H9 (cell line): ENCODE data around the gene CHAF1B. TPM values are rescaled to one million over a fixed set of nuclear protein-coding genes. Genes with fewer than 3 reads are reported as not detected.

Source experiments
- DNase-seq: peaks from one replicate; pipeline ENCODE4 v3.0.0-alpha.2; 2017
- H2AFZ ChIP-seq: one replicate; pipeline ENCODE4 v1.6.1; 2013; ENCODE audit warnings: mild to moderate bottlenecking, low read length, control low read depth, moderate library complexity
- H2AK5ac ChIP-seq: 2 replicates; pipeline ENCODE4 v1.6.1; 2013; ENCODE audit warnings: low read length, control low read depth, mixed read lengths; ENCODE audit not compliant: insufficient read length
- H2BK120ac ChIP-seq: one replicate; pipeline ENCODE4 v1.6.1; 2013; ENCODE audit warnings: low read depth, mild to moderate bottlenecking, low read length, control low read depth, inconsistent platforms; ENCODE audit not compliant: poor library complexity, severe bottlenecking
- H2BK12ac ChIP-seq: 2 replicates; pipeline ENCODE4 v1.6.1; 2013; ENCODE audit warnings: low read length, control low read depth, mixed read lengths, low read depth; ENCODE audit not compliant: insufficient read length
- H2BK15ac ChIP-seq: 2 replicates; pipeline ENCODE4 v1.6.1; 2013; ENCODE audit warnings: low read depth, low read length, control low read depth
- H2BK20ac ChIP-seq: one replicate; pipeline ENCODE4 v1.6.1; 2013; ENCODE audit warnings: low read depth, mild to moderate bottlenecking, low read length, control low read depth, inconsistent platforms; ENCODE audit not compliant: poor library complexity, severe bottlenecking
- H2BK5ac ChIP-seq: 2 replicates; pipeline ENCODE4 v1.6.1; 2013; ENCODE audit warnings: low read length, control low read depth, mixed read lengths; ENCODE audit not compliant: insufficient read length
- H3K14ac ChIP-seq: 2 replicates; pipeline ENCODE4 v1.6.1; 2013; ENCODE audit warnings: low read length, control low read depth; ENCODE audit not compliant: insufficient read depth
- H3K18ac ChIP-seq: 2 replicates; pipeline ENCODE4 v1.6.1; 2013; ENCODE audit warnings: low read depth, mild to moderate bottlenecking, mixed read lengths, low read length, control low read depth; ENCODE audit not compliant: insufficient read length
- H3K23ac ChIP-seq: 2 replicates; pipeline ENCODE4 v1.6.1; 2013; ENCODE audit warnings: low read length, control low read depth, mixed read lengths, low read depth; ENCODE audit not compliant: insufficient read length
- H3K23me2 ChIP-seq: 2 replicates; pipeline ENCODE4 v1.6.1; 2013; ENCODE audit warnings: low read depth, mild to moderate bottlenecking, mixed read lengths, low read length, control low read depth; ENCODE audit not compliant: insufficient read length, poor library complexity, severe bottlenecking
- H3K27ac ChIP-seq: 2 replicates; pipeline ENCODE4 v1.5.1; 2013; ENCODE audit warnings: low read length, control low read depth, mixed read lengths, low read depth; ENCODE audit not compliant: insufficient read length
- H3K27me3 ChIP-seq: 2 replicates; pipeline ENCODE4 v1.6.1; 2013; ENCODE audit warnings: low read length, control low read depth, inconsistent platforms; ENCODE audit not compliant: insufficient read depth
- H3K4ac ChIP-seq: 2 replicates; pipeline ENCODE4 v1.6.1; 2013; ENCODE audit warnings: low read depth, mild to moderate bottlenecking, control low read depth, inconsistent platforms, low read length, moderate library complexity
- H3K4me1 ChIP-seq: 2 replicates; pipeline ENCODE4 v1.6.1; 2013; ENCODE audit warnings: low read length, control low read depth, inconsistent platforms; ENCODE audit not compliant: insufficient read depth
- H3K4me2 ChIP-seq: 2 replicates; pipeline ENCODE4 v1.6.1; 2013; ENCODE audit warnings: low read length, control low read depth, mixed read lengths; ENCODE audit not compliant: insufficient read length, insufficient read depth
- H3K56ac ChIP-seq: 2 replicates; pipeline ENCODE4 v1.6.1; 2013; ENCODE audit warnings: low read depth, mild to moderate bottlenecking, mixed read lengths, low read length, control low read depth; ENCODE audit not compliant: insufficient read length
- H3K79me1 ChIP-seq: 2 replicates; pipeline ENCODE4 v1.6.1; 2013; ENCODE audit warnings: low read depth, mild to moderate bottlenecking, moderate library complexity, low read length, control low read depth, inconsistent platforms; ENCODE audit not compliant: insufficient read depth, poor library complexity, severe bottlenecking
- H3K79me2 ChIP-seq: 2 replicates; pipeline ENCODE4 v1.6.1; 2013; ENCODE audit warnings: low read length, control low read depth, inconsistent platforms; ENCODE audit not compliant: insufficient read depth
- H3K9ac ChIP-seq: 2 replicates; pipeline ENCODE4 v1.6.1; 2013; ENCODE audit warnings: low read length, control low read depth, mixed read lengths; ENCODE audit not compliant: insufficient read length; ENCODE audit errors: extremely low read depth
- H3K9me3 ChIP-seq: one replicate; pipeline ENCODE4 v1.6.1; 2013; ENCODE audit warnings: low read depth, low read length, inconsistent platforms; ENCODE audit not compliant: control insufficient read depth
- H3T11ph ChIP-seq: one replicate; pipeline ENCODE4 v1.6.1; 2013; ENCODE audit warnings: mild to moderate bottlenecking, low read length, control low read depth, inconsistent platforms
- H4K20me1 ChIP-seq: one replicate; pipeline ENCODE4 v1.6.1; 2013; ENCODE audit not compliant: control insufficient read depth, insufficient read length, insufficient read depth
- H4K5ac ChIP-seq: 2 replicates; pipeline ENCODE4 v1.6.1; 2013; ENCODE audit warnings: low read depth, mild to moderate bottlenecking, mixed read lengths, low read length, control low read depth; ENCODE audit not compliant: insufficient read length
- H4K8ac ChIP-seq: replicated peaks from 2 replicates; pipeline ENCODE4 v1.6.1; 2013; ENCODE audit warnings: low read length, control low read depth, mixed read lengths, low read depth; ENCODE audit not compliant: insufficient read length
- H4K91ac ChIP-seq: 2 replicates; pipeline ENCODE4 v1.6.1; 2013; ENCODE audit warnings: low read depth, mild to moderate bottlenecking, moderate library complexity, mixed read lengths, low read length, control low read depth; ENCODE audit not compliant: insufficient read length
- H3K27ac Mint-ChIP-seq, 3 experiments: 2 replicates in 2 of 3; 3 replicates in 1 of 3; pipeline ENCODE4 v1.8.0; 2020 to 2021; ENCODE audit warnings: mixed read lengths in 3 of 3, mild to moderate bottlenecking in 1 of 3, moderate library complexity in 1 of 3
- H3K27me3 Mint-ChIP-seq: 2 replicates; pipeline ENCODE4 v1.8.0; 2021; ENCODE audit warnings: low read depth, mild to moderate bottlenecking, moderate library complexity, mixed read lengths
- H3K36me3 Mint-ChIP-seq, 3 experiments: 2 replicates in 2 of 3; 3 replicates in 1 of 3; pipeline ENCODE4 v1.8.0; 2020 to 2021; ENCODE audit warnings: low read depth in 3 of 3, mixed read lengths in 3 of 3; ENCODE audit not compliant: insufficient read depth in 1 of 3
- H3K4me1 Mint-ChIP-seq, 2 experiments: 2 replicates each; pipeline ENCODE4 v1.8.0; 2020; ENCODE audit warnings: mixed read lengths in 2 of 2
- H3K4me3 Mint-ChIP-seq, 2 experiments: 2 replicates in 1 of 2; 3 replicates in 1 of 2; pipeline ENCODE4 v1.8.0; 2020 to 2021; ENCODE audit warnings: mild to moderate bottlenecking in 2 of 2, mixed read lengths in 2 of 2, moderate library complexity in 1 of 2
- H3K9me3 Mint-ChIP-seq, 2 experiments: 2 replicates in 1 of 2; 3 replicates in 1 of 2; pipeline ENCODE4 v1.8.0; 2020; ENCODE audit warnings: mild to moderate bottlenecking in 2 of 2, mixed read lengths in 2 of 2, moderate library complexity in 1 of 2
- CTCF ChIP-seq: fragments of 200-600 bp; sonication (generic); conservative IDR thresholded peaks from 3 replicates; pipeline ENCODE4 v1.8.0; 2021; ENCODE audit warnings: antibody characterized with exemption, mild to moderate bottlenecking
- WGBS: extraction: QIAGEN DNeasy Blood & Tissue Kit; methylation state at CpG from one replicate; pipeline ENCODE4 v1.1.7; 2013; ENCODE audit warnings: missing lambda C conversion rate, low lambda C conversion rate, mixed read lengths; ENCODE audit not compliant: insufficient read length; ENCODE audit errors: extremely low coverage; 5-methylcytosine and 5-hydroxymethylcytosine counted together
- total RNA-seq: library from RNA; stranded (reverse); gene quantifications from 2 replicates; pipeline ENCODE4 v1.2.1, GENCODE V29; 2021

CHAF1B gene
- total RNA-seq, 1 experiment from 2014 or later, result 19.3 TPM

DNA sequence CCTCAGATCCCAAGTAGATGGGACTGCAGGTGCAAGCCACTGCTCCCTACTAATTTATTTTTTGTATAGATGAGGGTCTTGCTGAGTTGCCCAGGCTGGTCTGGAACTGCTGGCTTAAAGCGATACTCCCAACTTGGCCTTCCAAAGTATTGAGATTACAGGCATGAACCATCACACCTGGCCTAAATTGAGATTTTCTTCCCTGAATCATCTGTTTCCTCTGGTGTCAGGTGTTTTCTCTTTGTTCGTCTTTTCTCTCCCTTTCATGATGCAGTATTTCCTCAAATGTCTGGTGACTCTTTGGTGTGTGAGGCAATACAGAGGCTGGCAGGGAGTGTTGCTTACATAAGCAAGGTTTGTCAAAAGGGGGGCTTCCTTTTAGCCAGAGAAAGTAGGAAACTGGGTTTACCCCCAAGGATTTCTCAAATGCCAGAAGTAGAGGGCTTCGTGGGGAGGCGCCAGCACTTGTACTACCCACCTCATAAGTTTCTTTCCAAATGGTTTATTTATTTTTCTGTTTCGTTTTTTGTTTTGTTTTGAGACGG is 67.2 kb downstream of the CHAF1B start:
- H3K14ac ChIP-seq, result no peak overlapping the region
- Mint-ChIP-seq H3K4me1 (peaks cover 19 to 24% of the 10 kb centered on the region in 2 experiments), H3K27me3 (no peaks in the 10 kb centered on the region; the same call in 1 of the 2 replicates), H3K4me3 (no peak overlapping the region), H3K36me3 (no peaks in the 10 kb centered on the region; a peak in 1 of 7 replicates), H3K27ac (no peak overlapping the region), H3K9me3 (no peaks in the 10 kb centered on the region)
- H3K18ac ChIP-seq, result no peak overlapping the region
- no peak overlapping the region for H3K4me2 ChIP-seq
- H3K27me3 ChIP-seq, result no peaks in the 10 kb centered on the region
- no peak overlapping the region for H3K4ac ChIP-seq
- no peaks in the 10 kb centered on the region for H3K9me3 ChIP-seq
- no peak for DNase-seq
- no peak overlapping the region for H2BK12ac ChIP-seq
- no peaks in the 10 kb centered on the region for H3K23me2 ChIP-seq
- H3K9ac ChIP-seq, result no peak overlapping the region
- no peak overlapping the region for H3K56ac ChIP-seq
- H4K5ac ChIP-seq, result no peak overlapping the region
- no peak overlapping the region for H2AFZ ChIP-seq
- no peak for TF ChIP-seq CTCF
- H4K20me1 ChIP-seq, result no peaks in the 10 kb centered on the region
- no peak overlapping the region for H2BK120ac ChIP-seq
- no peaks in the 10 kb centered on the region for H3K79me1 ChIP-seq
- WGBS, result no CpG with 5 or more reads among the region's 6 CpGs
- H4K91ac ChIP-seq, result no peak overlapping the region
- H3T11ph ChIP-seq, result no peak overlapping the region
- H3K27ac ChIP-seq, result no peak overlapping the region
- no peak overlapping the region for H2BK15ac ChIP-seq
- H2BK20ac ChIP-seq, result no peak overlapping the region
- no peak overlapping the region for H4K8ac ChIP-seq
- H2AK5ac ChIP-seq, result no peak overlapping the region
- H2BK5ac ChIP-seq, result no peak overlapping the region
- peaks cover 8% of the 10 kb centered on the region; the same call in 1 of the 2 replicates for H3K4me1 ChIP-seq
- H3K23ac ChIP-seq, result no peak overlapping the region
- no peaks in the 10 kb centered on the region for H3K79me2 ChIP-seq
